Thyroid gland (tissue), 4 donors: ENCODE measurements around the gene EZH2. TPM values are rescaled to one million over a fixed set of nuclear protein-coding genes. Genes with fewer than 3 reads are reported as not detected.

Source experiments
- DNase-seq, 2 donors: peaks; one replicate each; pipeline ENCODE4 v3.0.0-alpha.2; 2019
- H3K27ac ChIP-seq, 3 donors: fragments of 200-600 bp; sonication (generic); 1 replicate in 2 of 3; 2 replicates in 1 of 3; pipeline ENCODE4 v1.5.1; 2016 to 2019; ENCODE audit warnings: mild to moderate bottlenecking in 1 of 3, moderate library complexity in 1 of 3
- H3K27me3 ChIP-seq: fragments of 200-600 bp; sonication (generic); one replicate; pipeline ENCODE4 v1.5.1; 2019
- H3K36me3 ChIP-seq, 2 donors: fragments of 200-600 bp; sonication (generic); one replicate each; pipeline ENCODE4 v1.5.1; 2016 to 2019
- H3K4me1 ChIP-seq, 2 donors: fragments of 200-600 bp; sonication (generic); one replicate each; pipeline ENCODE4 v1.5.1; 2017 to 2019
- H3K4me3 ChIP-seq, 3 donors: fragments of 200-600 bp; sonication (generic); replicated peaks in 1 of 3; 1 replicate in 2 of 3; 2 replicates in 1 of 3; pipeline ENCODE4 v1.5.1; 2016; ENCODE audit warnings: mild to moderate bottlenecking in 1 of 3
- H3K9me3 ChIP-seq: fragments of 200-600 bp; sonication (generic); one replicate; pipeline ENCODE4 v1.5.1; 2017
- CTCF ChIP-seq, 6 experiments: fragments of 200-600 bp in 3 of 6; fragments of 450-650 bp in 3 of 6; sonication (generic) in 3 of 6; IDR thresholded peaks; one replicate each; pipeline ENCODE4 v1.5.1; 2016 to 2019; ENCODE audit warnings: antibody characterized with exemption in 6 of 6, mild to moderate bottlenecking in 2 of 6, inconsistent platforms in 1 of 6, moderate library complexity in 1 of 6
- POLR2A ChIP-seq, 2 donors: fragments of 450-650 bp; IDR thresholded peaks; one replicate each; pipeline ENCODE4 v1.6.1; 2017; ENCODE audit warnings: antibody characterized with exemption in 2 of 2, mild to moderate bottlenecking in 2 of 2, moderate library complexity in 1 of 2
- WGBS, 2 donors: methylation state at CpG; one replicate each; pipeline ENCODE4 v1.1.5; 2017; 5-methylcytosine and 5-hydroxymethylcytosine counted together
- intact Hi-C: fragments of 100-400 bp; cut with DNase I; formaldehyde crosslinking; loops from one replicate; pipeline ENCODE4 v1.15.1; 2023
- total RNA-seq, 4 donors: library from RNA; depleted of rRNA; stranded (reverse); fragments of >200 nt; gene quantifications; one replicate each; pipeline ENCODE4 v1.2.3, GENCODE V29; 2016

EZH2 gene
- total RNA-seq, 4 donors from 2014 or later, result 0.75 to 1.1 (median 0.86) TPM

GRCh38 chr7:148893071-148893470 lies 9.0 kb upstream of the EZH2 start:
- DNase-seq, result no peak
- intact Hi-C loops, result no loop called here
- no peaks in the 10 kb centered on the region for H3K27me3 ChIP-seq
- 94 to 97% methylated on average over 2 of the region's 2 CpGs for WGBS, 2 donors
- no peaks in the 10 kb centered on the region for H3K36me3 ChIP-seq
- TF ChIP-seq POLR2A (IDR thresholded peaks at IDR 0.05), result no peak
- TF ChIP-seq CTCF (IDR thresholded peaks at IDR 0.05), result no peak
- H3K4me1 ChIP-seq, result no peaks in the 10 kb centered on the region
- H3K9me3 ChIP-seq, result no peaks in the 10 kb centered on the region
- no peak overlapping the region for H3K27ac ChIP-seq
- H3K4me3 ChIP-seq, result no peak overlapping the region

DNA sequence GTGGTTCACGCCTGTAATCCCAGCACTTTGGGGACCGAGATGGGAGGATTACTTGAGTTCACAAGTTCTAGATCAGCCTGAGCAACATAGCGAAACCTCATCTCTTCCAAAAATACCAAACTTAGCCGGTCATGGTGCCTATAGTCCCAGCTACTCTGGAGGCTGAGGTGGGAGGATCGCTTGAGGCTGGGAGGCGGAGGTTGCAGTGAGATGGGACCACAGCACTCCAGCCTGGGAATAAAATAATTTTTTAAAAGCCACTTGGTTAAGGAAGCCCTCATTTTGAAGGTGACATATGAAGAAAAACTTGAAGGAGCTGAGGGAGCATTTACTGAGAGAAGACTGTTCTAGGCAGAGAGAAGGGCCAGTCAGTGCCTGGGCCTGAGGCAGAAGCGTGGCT lies 4.2 kb upstream of the EZH2 start:
- WGBS, 2 donors, result 93 to 95% methylated on average over 7 of the region's 7 CpGs
- Histone ChIP-seq H3K27ac (no peak overlapping the region), H3K9me3 (no peaks in the 10 kb centered on the region), H3K4me1 (peaks cover 0 to 3% of the 10 kb centered on the region in 2 donors), H3K27me3 (no peaks in the 10 kb centered on the region), H3K4me3 (no peak overlapping the region), H3K36me3 (no peaks in the 10 kb centered on the region)
- intact Hi-C loops, result loop anchor here (10.0 kb wide), 2 partner anchors 57 to 193 kb away; partner anchors contain the start of gene CUL1
- TF ChIP-seq POLR2A (IDR thresholded peaks at IDR 0.05), result no peak
- no peak for TF ChIP-seq CTCF (IDR thresholded peaks at IDR 0.05)
- DNase-seq, result no peak

- no peaks in the 10 kb centered on the region for H3K9me3 ChIP-seq
- no peak for TF ChIP-seq POLR2A (IDR thresholded peaks at IDR 0.05)
- TF ChIP-seq CTCF (IDR thresholded peaks at IDR 0.05), result no peak
- DNase-seq, result no peak
- H3K4me1 ChIP-seq, result peaks cover 0 to 3% of the 10 kb centered on the region in 2 donors
- H3K36me3 ChIP-seq, result no peaks in the 10 kb centered on the region
- no peaks in the 10 kb centered on the region for H3K27me3 ChIP-seq
- intact Hi-C loops, result loop anchor here (10.0 kb wide), 2 partner anchors 58 to 192 kb away; partner anchors contain the start of gene CUL1
- H3K4me3 ChIP-seq, result no peak overlapping the region
- H3K27ac ChIP-seq, result no peak overlapping the region
- WGBS, 2 donors, result 90 to 92% methylated on average over 4 of the region's 4 CpGs
These were observed 2.8 kb upstream of the EZH2 start for GRCh38 chr7:148886844-148887243.

GRCh38 chr7:148884299-148885022 lies 370 bp upstream of the EZH2 start:
- TF ChIP-seq POLR2A (IDR thresholded peaks at IDR 0.05), result peak in 1 of 2 donors; percentile 66
- no peak for TF ChIP-seq CTCF (IDR thresholded peaks at IDR 0.05)
- Histone ChIP-seq H3K36me3 (no peaks in the 10 kb centered on the region), H3K9me3 (no peaks in the 10 kb centered on the region), H3K27ac (peak overlapping the region; percentile 62 to 93 (median 88)), H3K4me3 (peak overlapping the region; percentile 54 to 95 (median 75)), H3K27me3 (no peaks in the 10 kb centered on the region), H3K4me1 (peaks cover 0 to 3% of the 10 kb centered on the region in 2 donors)
- 0% methylated on average over 3 to 43 of the region's 101 CpGs for WGBS, 2 donors
- intact Hi-C loops, result loop anchor here (10.0 kb wide), 2 partner anchors 60 to 190 kb away; partner anchors contain the start of gene CUL1
- DNase-seq, result peak; percentile 90 to 91
